SK-N-SH (cell line): ENCODE data around the gene ADAMTS5. TPM values are rescaled to one million over a fixed set of nuclear protein-coding genes. Genes with fewer than 3 reads are reported as not detected.

Source experiments
- CTCF ChIA-PET: fragments of 300-600, 350-600 bp; formaldehyde crosslinking; extraction: SDS; loops from one replicate; lab custom pipeline; 2021; lab: Yijun Ruan, JAX
- POLR2A ChIA-PET: fragments of 350-600 bp; sonication (Branson Sonifier 250); formaldehyde crosslinking; extraction: SDS; loops from one replicate; lab custom pipeline; 2020; ENCODE audit warnings: antibody characterized with exemption, inconsistent platforms; lab: Yijun Ruan, JAX
- DNase-seq: peaks from one replicate; pipeline ENCODE4 v3.0.0; 2012
- H2AFZ ChIP-seq: fragments of 200-600 bp; sonication (generic); 2 replicates; pipeline ENCODE4 v1.8.1; 2016; ENCODE audit warnings: antibody characterized with exemption, mild to moderate bottlenecking, low read depth
- H3F3A ChIP-seq: fragments of 200-600 bp; sonication (generic); replicated peaks from 2 replicates; pipeline ENCODE3; 2016; ENCODE audit warnings: antibody characterized with exemption, mild to moderate bottlenecking; ENCODE audit not compliant: insufficient read depth
- H3K27ac ChIP-seq, 2 experiments: fragments of 200-500 bp in 1 of 2; fragments of 200-600 bp in 1 of 2; sonication (Bioruptor generic) in 1 of 2; sonication (generic), shearing (Covaris generic) in 1 of 2; 2 replicates each; pipeline versions ENCODE4 v1.5.1 to v1.6.1; 2014 to 2016; ENCODE audit warnings: low read depth in 2 of 2, inconsistent platforms in 1 of 2, low read length in 1 of 2, mild to moderate bottlenecking in 1 of 2, mixed read lengths in 1 of 2
- H3K27me3 ChIP-seq: fragments of 200-600 bp; sonication (generic), shearing (Covaris generic); 2 replicates; pipeline ENCODE4 v1.6.1; 2016; ENCODE audit warnings: mixed run types; ENCODE audit not compliant: insufficient read depth
- H3K36me3 ChIP-seq, 2 experiments: fragments of 200-500 bp in 1 of 2; fragments of 200-600 bp in 1 of 2; sonication (Bioruptor generic) in 1 of 2; sonication (generic) in 1 of 2; replicated peaks in 1 of 2; 2 replicates each; pipeline versions ENCODE3 to v1.5.1; 2014 to 2016; ENCODE audit warnings: low read length in 1 of 2, mild to moderate bottlenecking in 1 of 2; ENCODE audit not compliant: insufficient read depth in 2 of 2, control insufficient read depth in 1 of 2
- H3K4me1 ChIP-seq, 2 experiments: fragments of 200-500 bp in 1 of 2; fragments of 200-600 bp in 1 of 2; sonication (Bioruptor generic) in 1 of 2; sonication (generic), shearing (Covaris generic) in 1 of 2; 2 replicates each; pipeline versions ENCODE4 v1.5.1 to v1.6.1; 2014 to 2016; ENCODE audit warnings: low read depth in 1 of 2, low read length in 1 of 2, mixed run types in 1 of 2; ENCODE audit not compliant: insufficient read depth in 2 of 2, control insufficient read depth in 1 of 2
- H3K4me2 ChIP-seq: fragments of 200-600 bp; sonication (generic), shearing (Covaris generic); 2 replicates; pipeline ENCODE4 v1.6.1; 2017; ENCODE audit warnings: mixed run types
- H3K4me3 ChIP-seq, 2 experiments: fragments of 200-500 bp in 1 of 2; fragments of 200-600 bp in 1 of 2; sonication (Bioruptor generic) in 1 of 2; sonication (generic), shearing (Covaris generic) in 1 of 2; 2 replicates each; pipeline versions ENCODE4 v1.5.1 to v1.8.1; 2014 to 2016; ENCODE audit warnings: low read depth in 2 of 2, inconsistent platforms in 1 of 2, low read length in 1 of 2, mild to moderate bottlenecking in 1 of 2, mixed read lengths in 1 of 2, moderate library complexity in 1 of 2
- H3K79me2 ChIP-seq: fragments of 200-600 bp; sonication (generic); 2 replicates; pipeline ENCODE4 v1.8.1; 2017; ENCODE audit warnings: mild to moderate bottlenecking; ENCODE audit not compliant: insufficient read depth
- H3K9ac ChIP-seq: fragments of 200-600 bp; sonication (generic); 2 replicates; pipeline ENCODE4 v1.6.1; 2017; ENCODE audit warnings: mixed run types
- H3K9me2 ChIP-seq: fragments of 200-600 bp; sonication (generic); 2 replicates; pipeline ENCODE4 v1.6.1; 2017; ENCODE audit warnings: mixed run types
- H3K9me3 ChIP-seq: fragments of 200-600 bp; sonication (generic); 2 replicates; pipeline ENCODE4 v1.6.1; 2017; ENCODE audit warnings: mixed run types, mild to moderate bottlenecking, moderate library complexity
- H4K20me1 ChIP-seq: fragments of 200-600 bp; sonication (generic); 2 replicates; pipeline ENCODE4 v1.6.1; 2017; ENCODE audit warnings: mild to moderate bottlenecking, mixed run types; ENCODE audit not compliant: insufficient read depth
- CHD2 ChIP-seq: fragments of 150-350 bp; IDR thresholded peaks from 2 replicates; pipeline ENCODE4 v1.6.1; 2018; ENCODE audit warnings: low read length; ENCODE audit not compliant: partially characterized antibody
- EP300 ChIP-seq, 2 experiments: IDR thresholded peaks; 2 replicates each; pipeline versions ENCODE4 v1.4.0 to v1.6.1; 2012; ENCODE audit warnings: borderline replicate concordance in 1 of 2, low read depth in 1 of 2, low read length in 1 of 2
- EZH2phosphoT487 ChIP-seq: fragments of 200-600 bp; sonication (generic); IDR thresholded peaks from 2 replicates; pipeline ENCODE4 v1.6.1; 2017; ENCODE audit warnings: low read depth, mixed run types, mild to moderate bottlenecking, antibody characterized with exemption, moderate library complexity, borderline replicate concordance
- FOSL2 ChIP-seq: IDR thresholded peaks from 2 replicates; pipeline ENCODE4 v1.4.0; 2012; ENCODE audit warnings: low read depth, mild to moderate bottlenecking, moderate library complexity, borderline replicate concordance
- FOXJ3 ChIP-seq: sonication (generic); formaldehyde crosslinking; IDR thresholded peaks from 2 replicates; pipeline ENCODE4 v1.5.1; 2020; ENCODE audit warnings: mild to moderate bottlenecking, missing genetic modification reagents
- FOXM1 ChIP-seq: IDR thresholded peaks from 2 replicates; pipeline ENCODE4 v1.4.0; 2012; ENCODE audit warnings: low read depth, mild to moderate bottlenecking
- JUND ChIP-seq: IDR thresholded peaks from 2 replicates; pipeline ENCODE4 v1.4.0; 2012
- POLR2AphosphoS5 ChIP-seq: IDR thresholded peaks from 2 replicates; pipeline ENCODE4 v1.6.1; 2012; ENCODE audit warnings: low read depth, low read length
- RFX5 ChIP-seq: IDR thresholded peaks from 2 replicates; pipeline ENCODE4 v1.6.1; 2012; ENCODE audit warnings: mild to moderate bottlenecking, improper control_type of control experiment, low read length
- RXRA ChIP-seq: IDR thresholded peaks from 2 replicates; pipeline ENCODE4 v1.4.0; 2012; ENCODE audit warnings: low read depth, mild to moderate bottlenecking, borderline replicate concordance
- SMC3 ChIP-seq: IDR thresholded peaks from 2 replicates; pipeline ENCODE4 v1.6.1; 2012; ENCODE audit warnings: low read depth, low read length, improper control_type of control experiment
- WGBS: methylation state at CpG from one replicate; pipeline ENCODE4 v1.1.6; 2017; ENCODE audit warnings: low lambda C conversion rate; 5-methylcytosine and 5-hydroxymethylcytosine counted together
- polyA plus RNA-seq, 3 experiments: library from polyadenylated mRNA; depleted of rRNA; stranded (reverse); fragments of >200 nt; gene quantifications; 2 replicates each; pipeline ENCODE4 v1.2.3, GENCODE V29; 2012
- TF ChIP-seq, protein P1 (sequence below): IDR thresholded peaks from 2 replicates; pipeline ENCODE4 v1.4.0; 2012; ENCODE audit warnings: low read depth, borderline replicate concordance
- TF ChIP-seq, protein P2 (sequence below): IDR thresholded peaks from 2 replicates; pipeline ENCODE4 v1.4.0; 2012; ENCODE audit warnings: low read depth

Gene ADAMTS5
- polyA plus RNA-seq, 1 of the 3 experiments (the other 2 are of a cell fraction) = 0.90 TPM

DNA sequence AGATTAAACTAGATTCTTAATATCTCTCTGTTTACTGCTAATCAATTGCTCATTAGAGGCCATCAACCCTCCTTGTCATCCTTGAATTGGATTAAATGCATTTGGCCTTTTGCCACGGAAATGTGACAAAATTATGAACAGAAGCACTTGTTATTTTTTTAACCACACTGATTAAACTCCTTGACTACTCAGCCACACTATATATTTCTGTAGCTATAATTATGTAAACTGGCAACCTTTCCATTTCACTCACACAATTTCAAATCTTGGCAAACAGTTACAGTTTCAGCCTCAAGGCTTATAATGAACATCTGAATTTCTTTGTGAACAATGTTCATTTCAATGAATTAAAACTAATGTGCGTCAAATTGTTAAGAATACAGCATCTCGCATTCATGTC is 10.1 kb downstream of the ADAMTS5 start:
- H2AFZ ChIP-seq = no peak overlapping the region
- 73% methylated on average over 3 of the region's 3 CpGs for WGBS
- POLR2A ChIA-PET = no interaction called here
- H3K9ac ChIP-seq = no peak overlapping the region
- H3K27ac ChIP-seq = no peak overlapping the region
- H3K36me3 ChIP-seq = peaks cover 0 to 2% of the 10 kb centered on the region in 2 experiments
- no peaks in the 10 kb centered on the region for H3K79me2 ChIP-seq
- TF ChIP-seq, protein P1, sequence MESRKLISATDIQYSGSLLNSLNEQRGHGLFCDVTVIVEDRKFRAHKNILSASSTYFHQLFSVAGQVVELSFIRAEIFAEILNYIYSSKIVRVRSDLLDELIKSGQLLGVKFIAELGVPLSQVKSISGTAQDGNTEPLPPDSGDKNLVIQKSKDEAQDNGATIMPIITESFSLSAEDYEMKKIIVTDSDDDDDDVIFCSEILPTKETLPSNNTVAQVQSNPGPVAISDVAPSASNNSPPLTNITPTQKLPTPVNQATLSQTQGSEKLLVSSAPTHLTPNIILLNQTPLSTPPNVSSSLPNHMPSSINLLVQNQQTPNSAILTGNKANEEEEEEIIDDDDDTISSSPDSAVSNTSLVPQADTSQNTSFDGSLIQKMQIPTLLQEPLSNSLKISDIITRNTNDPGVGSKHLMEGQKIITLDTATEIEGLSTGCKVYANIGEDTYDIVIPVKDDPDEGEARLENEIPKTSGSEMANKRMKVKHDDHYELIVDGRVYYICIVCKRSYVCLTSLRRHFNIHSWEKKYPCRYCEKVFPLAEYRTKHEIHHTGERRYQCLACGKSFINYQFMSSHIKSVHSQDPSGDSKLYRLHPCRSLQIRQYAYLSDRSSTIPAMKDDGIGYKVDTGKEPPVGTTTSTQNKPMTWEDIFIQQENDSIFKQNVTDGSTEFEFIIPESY = no peak
- TF ChIP-seq EP300 (IDR thresholded peaks at IDR 0.05; ENCODE audit: borderline replicate concordance in 1 of 2, low read depth in 1 of 2, low read length in 1 of 2) = no peak
- no peak overlapping the region for H3K4me3 ChIP-seq
- H4K20me1 ChIP-seq = no peaks in the 10 kb centered on the region
- H3K9me2 ChIP-seq = no peaks in the 10 kb centered on the region
- H3K27me3 ChIP-seq = no peaks in the 10 kb centered on the region
- H3K4me1 ChIP-seq = peaks cover 0 to 3% of the 10 kb centered on the region in 2 experiments; a peak in 2 of 4 replicates
- H3K9me3 ChIP-seq = no peaks in the 10 kb centered on the region
- H3K4me2 ChIP-seq = no peak overlapping the region
- CTCF ChIA-PET = interaction anchor here (1.0 to 1.4 kb wide), 3 partner anchors 30 to 1788 kb away, joined by 3 read pairs; no protein-coding TSS in a partner anchor
- no peaks in the 10 kb centered on the region for H3F3A ChIP-seq
- DNase-seq = no peak

DNA sequence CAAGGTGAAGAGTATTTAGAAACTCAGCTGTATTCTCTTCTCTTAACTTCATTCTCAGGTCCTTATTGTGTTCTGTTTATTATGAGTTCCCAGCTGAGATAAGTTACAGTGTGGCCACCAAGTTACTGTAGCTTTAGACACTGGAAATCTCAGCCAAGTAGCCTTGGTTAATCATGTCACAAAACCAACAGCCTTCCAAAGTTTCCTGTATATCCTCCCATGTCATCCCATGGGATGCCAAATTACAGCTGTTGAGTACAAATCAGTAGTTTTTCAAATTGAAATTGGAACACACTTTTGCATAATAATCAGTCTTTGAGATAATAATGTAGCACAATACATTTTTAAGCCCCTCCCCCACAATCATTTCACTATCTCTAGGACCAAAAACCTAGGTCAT is 10.7 kb downstream of the ADAMTS5 start:
- TF ChIP-seq RFX5 (no peak), CHD2 (no peak), JUND (no peak), FOSL2 (no peak), FOXJ3 (CRISPR knock-in tag) (no peak), FOXM1 (no peak), SMC3 (no peak), RXRA (no peak), EZH2phosphoT487 (no peak), POLR2AphosphoS5 (no peak)
- TF ChIP-seq, protein P2, sequence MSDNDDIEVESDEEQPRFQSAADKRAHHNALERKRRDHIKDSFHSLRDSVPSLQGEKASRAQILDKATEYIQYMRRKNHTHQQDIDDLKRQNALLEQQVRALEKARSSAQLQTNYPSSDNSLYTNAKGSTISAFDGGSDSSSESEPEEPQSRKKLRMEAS = no peak
- CTCF ChIA-PET = interaction anchor here (1.0 to 1.4 kb wide), 3 partner anchors 29 to 1789 kb away, joined by 3 read pairs; no protein-coding TSS in a partner anchor
- no peak overlapping the region for H3K4me3 ChIP-seq
- no peaks in the 10 kb centered on the region for H3K79me2 ChIP-seq
- peaks cover 0 to 3% of the 10 kb centered on the region in 2 experiments; a peak in 2 of 4 replicates for H3K4me1 ChIP-seq
- no peaks in the 10 kb centered on the region for H3F3A ChIP-seq
- H3K9me3 ChIP-seq = no peaks in the 10 kb centered on the region
- DNase-seq = no peak
- H3K4me2 ChIP-seq = no peak overlapping the region
- no peaks in the 10 kb centered on the region for H3K27me3 ChIP-seq
- H2AFZ ChIP-seq = no peak overlapping the region
- H3K27ac ChIP-seq = no peak overlapping the region
- no peaks in the 10 kb centered on the region for H3K9me2 ChIP-seq
- H3K9ac ChIP-seq = no peak overlapping the region
- POLR2A ChIA-PET = no interaction called here
- H3K36me3 ChIP-seq = peaks cover 0 to 2% of the 10 kb centered on the region in 2 experiments
- no peaks in the 10 kb centered on the region for H4K20me1 ChIP-seq
